Psoas muscle (tissue), 8 donors: ENCODE data around the gene SIRPB1. TPM values are rescaled to one million over a fixed set of nuclear protein-coding genes. Genes with fewer than 3 reads are reported as not detected.

Experiments used
- ATAC-seq, 4 donors: fragments of 200-7000 bp; cut with Tn5 transposase; one replicate each; pipeline ENCODE4 v1.9.1; 2020; ENCODE audit warnings: moderate library complexity in 3 of 4, mild to moderate bottlenecking in 2 of 4
- DNase-seq, 2 donors: peaks; one replicate each; pipeline ENCODE4 v3.0.0-alpha.2; 2020
- H3K27ac ChIP-seq: fragments of 200-600 bp; one replicate; pipeline ENCODE4 v1.8.0; 2022
- H3K27me3 ChIP-seq, 3 donors: fragments of 200-600 bp in 1 of 3; one replicate each; pipeline versions ENCODE4 v1.6.1 to v1.8.0; 2013 to 2022; ENCODE audit warnings: low read length in 2 of 3, mild to moderate bottlenecking in 2 of 3, moderate library complexity in 1 of 3; ENCODE audit not compliant: insufficient read depth in 3 of 3
- H3K36me3 ChIP-seq, 2 donors: fragments of 200-600 bp in 1 of 2; one replicate each; pipeline versions ENCODE4 v1.6.1 to v1.8.0; 2013 to 2022; ENCODE audit warnings: low read depth in 1 of 2, mild to moderate bottlenecking in 1 of 2, moderate library complexity in 1 of 2; ENCODE audit not compliant: insufficient read depth in 1 of 2
- H3K4me1 ChIP-seq: fragments of 200-600 bp; one replicate; pipeline ENCODE4 v1.8.0; 2022
- H3K4me3 ChIP-seq: fragments of 200-600 bp; one replicate; pipeline ENCODE4 v1.8.0; 2022; ENCODE audit warnings: mild to moderate bottlenecking
- H3K9me3 ChIP-seq: fragments of 200-600 bp; one replicate; pipeline ENCODE4 v1.8.0; 2022
- WGBS, 3 donors: extraction: QIAGEN DNeasy Blood & Tissue Kit; methylation state at CpG; one replicate each; pipeline versions ENCODE4 v1.1.6 to v1.1.7; 2013; 5-methylcytosine and 5-hydroxymethylcytosine counted together
- intact Hi-C, 2 donors: fragments of 100-400 bp; cut with DNase I; formaldehyde crosslinking; loops; one replicate each; pipeline versions ENCODE4 v1.11.0 to v1.14.2; 2022
- polyA plus RNA-seq, 3 donors: library from polyadenylated mRNA; stranded (reverse); fragments of 200-250 nt; gene quantifications; one replicate each; pipeline ENCODE4 v1.2.3, GENCODE V29; 2013
- total RNA-seq, 4 donors: library from RNA; stranded (reverse); fragmentation: NEBNext Ultra II Directional in 2 of 4; extraction: Animal tissue kit (Norgen Biotek cat#: 25700) in 2 of 4; gene quantifications; one replicate each; pipeline versions ENCODE4 v1.2.1 to v1.2.4, GENCODE V29; 2021 to 2023
- TF ChIP-seq, protein P1 (sequence below): fragments of 200-600 bp; IDR thresholded peaks from one replicate; pipeline ENCODE4 v1.8.0; 2022; ENCODE audit warnings: antibody characterized with exemption
- donor health status: healthy with polysubstance abuse.
- donor health status: DM: no; HTN: no; CAD: no; lungs with moderate emphysema.
- donor health status: Bipolar disorder and iron deficiency.
- donor health status: healthy.
- donor health status: DM: yes; HTN: yes; CAD: no.
- donor health status: DM: no; HTN: no; CAD: no.
- donor health status: DM: no; HTN: no; CAD: no.
- donor health status: DM: yes; HTN: yes; CAD: no.

Gene SIRPB1
- total and polyA plus RNA-seq, 7 donors, result 0.03 to 3.6 (median 0.74) TPM

DNA sequence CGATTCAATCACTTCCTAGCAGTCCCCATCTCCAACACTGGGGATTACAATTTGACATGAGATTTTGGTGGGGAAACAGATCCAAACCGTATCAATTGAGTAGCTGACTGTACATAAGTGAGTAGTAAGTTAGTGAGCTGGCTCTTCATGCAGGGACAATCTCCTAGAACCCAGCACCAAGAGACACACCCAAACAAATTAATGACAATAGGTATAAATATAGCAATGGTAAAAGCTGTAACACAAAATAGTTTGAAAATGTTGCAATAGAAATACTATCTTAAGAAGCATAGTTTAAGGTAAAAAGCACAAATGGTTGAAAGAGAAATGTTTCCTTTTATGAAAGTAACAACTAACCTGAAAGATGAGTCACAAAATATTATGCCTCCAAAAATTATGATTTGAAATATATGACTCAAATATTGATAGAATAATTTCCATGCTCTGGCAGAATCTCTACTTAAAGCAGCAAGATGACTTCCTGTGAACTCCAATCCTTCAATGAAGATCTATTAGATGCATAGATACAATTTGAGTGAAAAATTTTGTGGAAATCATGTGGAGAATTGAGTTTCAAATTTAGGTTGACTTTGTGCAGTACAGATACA lies 5.4 kb upstream of the SIRPB1 start:
- no peak overlapping the region for H3K4me3 ChIP-seq
- no peaks in the 10 kb centered on the region for H3K4me1 ChIP-seq
- H3K27ac ChIP-seq, result no peak overlapping the region
- ATAC-seq, result no peak
- DNase-seq, result no peak
- no peaks in the 10 kb centered on the region for H3K9me3 ChIP-seq
- TF ChIP-seq, protein P1, sequence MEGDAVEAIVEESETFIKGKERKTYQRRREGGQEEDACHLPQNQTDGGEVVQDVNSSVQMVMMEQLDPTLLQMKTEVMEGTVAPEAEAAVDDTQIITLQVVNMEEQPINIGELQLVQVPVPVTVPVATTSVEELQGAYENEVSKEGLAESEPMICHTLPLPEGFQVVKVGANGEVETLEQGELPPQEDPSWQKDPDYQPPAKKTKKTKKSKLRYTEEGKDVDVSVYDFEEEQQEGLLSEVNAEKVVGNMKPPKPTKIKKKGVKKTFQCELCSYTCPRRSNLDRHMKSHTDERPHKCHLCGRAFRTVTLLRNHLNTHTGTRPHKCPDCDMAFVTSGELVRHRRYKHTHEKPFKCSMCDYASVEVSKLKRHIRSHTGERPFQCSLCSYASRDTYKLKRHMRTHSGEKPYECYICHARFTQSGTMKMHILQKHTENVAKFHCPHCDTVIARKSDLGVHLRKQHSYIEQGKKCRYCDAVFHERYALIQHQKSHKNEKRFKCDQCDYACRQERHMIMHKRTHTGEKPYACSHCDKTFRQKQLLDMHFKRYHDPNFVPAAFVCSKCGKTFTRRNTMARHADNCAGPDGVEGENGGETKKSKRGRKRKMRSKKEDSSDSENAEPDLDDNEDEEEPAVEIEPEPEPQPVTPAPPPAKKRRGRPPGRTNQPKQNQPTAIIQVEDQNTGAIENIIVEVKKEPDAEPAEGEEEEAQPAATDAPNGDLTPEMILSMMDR, result no peak
- H3K36me3 ChIP-seq, result no peaks in the 10 kb centered on the region
- 57 to 59% (median 57%) methylated on average over 2 of the region's 2 CpGs for WGBS, 3 donors
- no peaks in the 10 kb centered on the region for H3K27me3 ChIP-seq
- intact Hi-C loops, result no loop called here

DNA sequence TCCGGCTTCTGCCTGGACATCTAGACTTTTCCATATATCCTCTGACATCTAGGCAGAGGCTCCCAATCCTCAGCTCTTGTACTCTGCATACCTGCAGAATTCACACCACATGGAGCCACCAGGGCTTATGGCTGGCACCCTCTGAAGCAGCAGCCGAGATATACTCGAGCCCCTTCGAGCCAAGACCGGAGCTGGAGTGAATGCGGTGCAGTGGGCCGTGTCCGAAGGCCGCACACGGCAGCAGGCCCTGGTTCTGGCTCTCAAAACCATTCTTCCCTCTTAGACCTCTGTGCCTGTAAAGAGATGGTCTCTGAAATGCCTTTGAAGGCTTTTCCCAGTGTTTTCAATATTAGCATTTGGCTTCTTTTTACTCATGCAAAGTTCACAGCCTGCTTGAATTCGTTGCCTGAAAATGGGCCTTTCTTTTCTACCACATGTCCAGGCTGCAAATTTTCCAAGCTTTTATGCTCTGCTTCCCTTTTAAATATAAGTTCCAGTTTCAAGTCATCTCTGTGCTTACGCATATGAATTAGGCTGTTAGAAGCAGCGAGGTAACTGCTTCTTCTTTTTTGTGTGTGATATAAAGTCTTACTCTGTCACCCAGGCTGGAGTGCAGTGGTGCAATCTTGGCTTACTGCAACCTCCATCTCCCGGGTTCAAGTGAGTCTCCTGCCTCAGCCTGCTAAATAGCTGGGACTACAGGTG lies 3.8 kb upstream of the SIRPB1 start:
- no peak overlapping the region for H3K4me3 ChIP-seq
- H3K36me3 ChIP-seq, result no peaks in the 10 kb centered on the region
- ATAC-seq (no peak), DNase-seq (no peak)
- H3K9me3 ChIP-seq, result no peaks in the 10 kb centered on the region
- intact Hi-C loops, result no loop called here
- TF ChIP-seq, protein P1, result no peak
- H3K27me3 ChIP-seq, result no peaks in the 10 kb centered on the region
- WGBS, 3 donors, result 87 to 90% (median 90%) methylated on average over 14 of the region's 14 CpGs
- no peaks in the 10 kb centered on the region for H3K4me1 ChIP-seq
- no peak overlapping the region for H3K27ac ChIP-seq

DNA sequence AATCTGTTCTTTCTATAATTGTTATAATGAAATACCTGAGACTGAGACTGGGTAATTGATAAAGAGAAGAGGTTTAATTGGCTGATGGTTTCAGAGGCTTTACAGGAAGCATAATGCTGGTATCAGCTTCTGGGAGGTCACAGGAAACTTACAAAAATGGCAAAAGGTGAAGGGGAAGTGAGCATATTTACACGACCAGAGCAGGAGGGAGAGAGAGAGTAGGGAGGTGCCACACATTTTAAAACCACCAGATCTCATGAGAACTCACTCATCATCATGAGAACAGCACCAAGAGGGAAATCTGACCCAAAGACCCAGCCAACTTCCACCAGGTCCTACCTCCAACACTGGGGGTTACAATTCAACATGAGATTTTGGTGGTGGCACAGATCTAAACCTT lies 2.6 kb upstream of the SIRPB1 start:
- intact Hi-C loops, result no loop called here
- H3K4me3 ChIP-seq, result no peak overlapping the region
- DNase-seq (no peak), ATAC-seq (no peak)
- H3K27ac ChIP-seq, result no peak overlapping the region
- H3K4me1 ChIP-seq, result no peaks in the 10 kb centered on the region
- TF ChIP-seq, protein P1, result no peak
- no peaks in the 10 kb centered on the region for H3K27me3 ChIP-seq
- WGBS, 3 donors, result 6 to 15% (median 6%) methylated on average over 1 of the region's 1 CpG
- H3K36me3 ChIP-seq, result no peaks in the 10 kb centered on the region
- H3K9me3 ChIP-seq, result peaks cover 3% of the 10 kb centered on the region

DNA sequence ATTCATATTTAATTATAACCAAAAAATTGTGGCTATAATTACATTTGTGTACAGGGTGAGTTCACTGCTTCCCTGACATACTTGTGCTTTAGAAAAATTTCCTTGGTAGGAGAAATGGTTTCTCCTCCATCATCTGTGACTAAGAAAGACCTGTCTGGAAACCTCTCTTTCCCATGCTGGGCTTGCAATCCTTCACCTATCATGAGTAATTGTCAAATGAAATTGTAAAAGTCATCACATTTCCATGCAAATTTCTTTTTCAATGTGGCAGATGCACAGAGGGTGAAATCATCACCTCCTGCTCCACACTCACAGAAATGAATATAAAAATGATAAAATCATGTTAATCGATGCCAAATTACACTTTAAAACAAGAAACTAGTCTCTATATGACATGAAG lies 1.5 kb upstream of the SIRPB1 start:
- H3K36me3 ChIP-seq, result no peaks in the 10 kb centered on the region
- DNase-seq (no peak), ATAC-seq (no peak)
- no peaks in the 10 kb centered on the region for H3K4me1 ChIP-seq
- intact Hi-C loops, result no loop called here
- no peak overlapping the region for H3K27ac ChIP-seq
- no peaks in the 10 kb centered on the region for H3K27me3 ChIP-seq
- WGBS, 3 donors, result 71 to 81% (median 73%) methylated on average over 1 of the region's 1 CpG
- TF ChIP-seq, protein P1, result no peak
- no peak overlapping the region for H3K4me3 ChIP-seq
- peaks cover 3% of the 10 kb centered on the region for H3K9me3 ChIP-seq
